ENCODE data around the gene EEF1G. TPM values are rescaled to one million over a fixed set of nuclear protein-coding genes. Genes with fewer than 3 reads are reported as not detected.

EEF1G gene
- total and polyA plus RNA-seq, 9 of the 15 experiments (the other 6 are each of a cell fraction or from before 2014, with no cell fraction given) = 985 to 2,349 (median 2,035) TPM

- no peak for TF ChIP-seq HNRNPH1 (optimal IDR thresholded peaks at IDR 0.05; ENCODE audit: low read depth, low read length)
- TF ChIP-seq, protein P1, sequence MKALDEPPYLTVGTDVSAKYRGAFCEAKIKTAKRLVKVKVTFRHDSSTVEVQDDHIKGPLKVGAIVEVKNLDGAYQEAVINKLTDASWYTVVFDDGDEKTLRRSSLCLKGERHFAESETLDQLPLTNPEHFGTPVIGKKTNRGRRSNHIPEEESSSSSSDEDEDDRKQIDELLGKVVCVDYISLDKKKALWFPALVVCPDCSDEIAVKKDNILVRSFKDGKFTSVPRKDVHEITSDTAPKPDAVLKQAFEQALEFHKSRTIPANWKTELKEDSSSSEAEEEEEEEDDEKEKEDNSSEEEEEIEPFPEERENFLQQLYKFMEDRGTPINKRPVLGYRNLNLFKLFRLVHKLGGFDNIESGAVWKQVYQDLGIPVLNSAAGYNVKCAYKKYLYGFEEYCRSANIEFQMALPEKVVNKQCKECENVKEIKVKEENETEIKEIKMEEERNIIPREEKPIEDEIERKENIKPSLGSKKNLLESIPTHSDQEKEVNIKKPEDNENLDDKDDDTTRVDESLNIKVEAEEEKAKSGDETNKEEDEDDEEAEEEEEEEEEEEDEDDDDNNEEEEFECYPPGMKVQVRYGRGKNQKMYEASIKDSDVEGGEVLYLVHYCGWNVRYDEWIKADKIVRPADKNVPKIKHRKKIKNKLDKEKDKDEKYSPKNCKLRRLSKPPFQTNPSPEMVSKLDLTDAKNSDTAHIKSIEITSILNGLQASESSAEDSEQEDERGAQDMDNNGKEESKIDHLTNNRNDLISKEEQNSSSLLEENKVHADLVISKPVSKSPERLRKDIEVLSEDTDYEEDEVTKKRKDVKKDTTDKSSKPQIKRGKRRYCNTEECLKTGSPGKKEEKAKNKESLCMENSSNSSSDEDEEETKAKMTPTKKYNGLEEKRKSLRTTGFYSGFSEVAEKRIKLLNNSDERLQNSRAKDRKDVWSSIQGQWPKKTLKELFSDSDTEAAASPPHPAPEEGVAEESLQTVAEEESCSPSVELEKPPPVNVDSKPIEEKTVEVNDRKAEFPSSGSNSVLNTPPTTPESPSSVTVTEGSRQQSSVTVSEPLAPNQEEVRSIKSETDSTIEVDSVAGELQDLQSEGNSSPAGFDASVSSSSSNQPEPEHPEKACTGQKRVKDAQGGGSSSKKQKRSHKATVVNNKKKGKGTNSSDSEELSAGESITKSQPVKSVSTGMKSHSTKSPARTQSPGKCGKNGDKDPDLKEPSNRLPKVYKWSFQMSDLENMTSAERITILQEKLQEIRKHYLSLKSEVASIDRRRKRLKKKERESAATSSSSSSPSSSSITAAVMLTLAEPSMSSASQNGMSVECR (CRISPR knock-in tag; IDR thresholded peaks at IDR 0.05) = peak; percentile 92; the same call in 1 of the 2 replicates
- no peak for TF ChIP-seq NR1H2 (CRISPR knock-in tag; IDR thresholded peaks at IDR 0.05)
- TF ChIP-seq, protein P2, sequence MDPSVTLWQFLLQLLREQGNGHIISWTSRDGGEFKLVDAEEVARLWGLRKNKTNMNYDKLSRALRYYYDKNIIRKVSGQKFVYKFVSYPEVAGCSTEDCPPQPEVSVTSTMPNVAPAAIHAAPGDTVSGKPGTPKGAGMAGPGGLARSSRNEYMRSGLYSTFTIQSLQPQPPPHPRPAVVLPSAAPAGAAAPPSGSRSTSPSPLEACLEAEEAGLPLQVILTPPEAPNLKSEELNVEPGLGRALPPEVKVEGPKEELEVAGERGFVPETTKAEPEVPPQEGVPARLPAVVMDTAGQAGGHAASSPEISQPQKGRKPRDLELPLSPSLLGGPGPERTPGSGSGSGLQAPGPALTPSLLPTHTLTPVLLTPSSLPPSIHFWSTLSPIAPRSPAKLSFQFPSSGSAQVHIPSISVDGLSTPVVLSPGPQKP (CRISPR knock-in tag; IDR thresholded peaks at IDR 0.05) = no peak
- no peak for TF ChIP-seq GABPB2 (CRISPR knock-in tag; conservative IDR thresholded peaks at IDR 0.05)
- no peak; the same call in 1 of the 2 replicates for TF ChIP-seq ZC3H4 (CRISPR knock-in tag; IDR thresholded peaks at IDR 0.05; ENCODE audit: borderline replicate concordance)
- no peak for TF ChIP-seq PCBP2 (IDR thresholded peaks at IDR 0.05; ENCODE audit: low read depth, low read length, poor library complexity, severe bottlenecking)
- TF ChIP-seq, protein P3, sequence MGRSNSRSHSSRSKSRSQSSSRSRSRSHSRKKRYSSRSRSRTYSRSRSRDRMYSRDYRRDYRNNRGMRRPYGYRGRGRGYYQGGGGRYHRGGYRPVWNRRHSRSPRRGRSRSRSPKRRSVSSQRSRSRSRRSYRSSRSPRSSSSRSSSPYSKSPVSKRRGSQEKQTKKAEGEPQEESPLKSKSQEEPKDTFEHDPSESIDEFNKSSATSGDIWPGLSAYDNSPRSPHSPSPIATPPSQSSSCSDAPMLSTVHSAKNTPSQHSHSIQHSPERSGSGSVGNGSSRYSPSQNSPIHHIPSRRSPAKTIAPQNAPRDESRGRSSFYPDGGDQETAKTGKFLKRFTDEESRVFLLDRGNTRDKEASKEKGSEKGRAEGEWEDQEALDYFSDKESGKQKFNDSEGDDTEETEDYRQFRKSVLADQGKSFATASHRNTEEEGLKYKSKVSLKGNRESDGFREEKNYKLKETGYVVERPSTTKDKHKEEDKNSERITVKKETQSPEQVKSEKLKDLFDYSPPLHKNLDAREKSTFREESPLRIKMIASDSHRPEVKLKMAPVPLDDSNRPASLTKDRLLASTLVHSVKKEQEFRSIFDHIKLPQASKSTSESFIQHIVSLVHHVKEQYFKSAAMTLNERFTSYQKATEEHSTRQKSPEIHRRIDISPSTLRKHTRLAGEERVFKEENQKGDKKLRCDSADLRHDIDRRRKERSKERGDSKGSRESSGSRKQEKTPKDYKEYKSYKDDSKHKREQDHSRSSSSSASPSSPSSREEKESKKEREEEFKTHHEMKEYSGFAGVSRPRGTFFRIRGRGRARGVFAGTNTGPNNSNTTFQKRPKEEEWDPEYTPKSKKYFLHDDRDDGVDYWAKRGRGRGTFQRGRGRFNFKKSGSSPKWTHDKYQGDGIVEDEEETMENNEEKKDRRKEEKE (IDR thresholded peaks at IDR 0.05; ENCODE audit: borderline replicate concordance in 1 of 2, control insufficient read depth in 1 of 2, low read depth in 2 of 2, low read length in 1 of 2) = peak in 1 of 2 experiments; percentile 94; a peak in 2 of 4 replicates
- TF ChIP-seq NCOA6 (IDR thresholded peaks at IDR 0.05) = no peak
- TF ChIP-seq, protein P4, sequence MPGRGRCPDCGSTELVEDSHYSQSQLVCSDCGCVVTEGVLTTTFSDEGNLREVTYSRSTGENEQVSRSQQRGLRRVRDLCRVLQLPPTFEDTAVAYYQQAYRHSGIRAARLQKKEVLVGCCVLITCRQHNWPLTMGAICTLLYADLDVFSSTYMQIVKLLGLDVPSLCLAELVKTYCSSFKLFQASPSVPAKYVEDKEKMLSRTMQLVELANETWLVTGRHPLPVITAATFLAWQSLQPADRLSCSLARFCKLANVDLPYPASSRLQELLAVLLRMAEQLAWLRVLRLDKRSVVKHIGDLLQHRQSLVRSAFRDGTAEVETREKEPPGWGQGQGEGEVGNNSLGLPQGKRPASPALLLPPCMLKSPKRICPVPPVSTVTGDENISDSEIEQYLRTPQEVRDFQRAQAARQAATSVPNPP (IDR thresholded peaks at IDR 0.05; ENCODE audit: borderline replicate concordance, insufficient read depth, insufficient read length) = no peak
- TF ChIP-seq HMG20A (CRISPR knock-in tag; conservative IDR thresholded peaks at IDR 0.05) = no peak
- TF ChIP-seq NBN (IDR thresholded peaks at IDR 0.05; ENCODE audit: low read depth) = peak; percentile 90
- no peak for TF ChIP-seq ZZZ3 (IDR thresholded peaks at IDR 0.05)
- TF ChIP-seq ZKSCAN8 (CRISPR knock-in tag; IDR thresholded peaks at IDR 0.05) = no peak
These were observed 17.9 kb upstream of the EEF1G start, which contains the start of gene TUT1 (continued) for GRCh38 chr11:62591448-62592145.

Measured in K562 (cell line).